ENCODE data around the gene ITGA5. TPM values are rescaled to one million over a fixed set of nuclear protein-coding genes. Genes with fewer than 3 reads are reported as not detected.

Gene ITGA5
- total RNA-seq, 1 donor from 2014 or later, result 29.2 TPM

- ATAC-seq, result peak; percentile 62
- peak; percentile 75 for DNase-seq (ENCODE audit: low spot score)
These were observed 6.3 kb downstream of the ITGA5 start for GRCh38 chr12:54412786-54413185.

- ATAC-seq (no peak), DNase-seq (ENCODE audit: low spot score) (no peak)
These were observed 6.7 kb downstream of the ITGA5 start for GRCh38 chr12:54412348-54412747.

GRCh38 chr12:54411391-54412241, 7.5 kb downstream of the ITGA5 start:
- DNase-seq (ENCODE audit: low spot score), result no peak
- no peak for ATAC-seq

GRCh38 chr12:54409267-54409666, 9.8 kb downstream of the ITGA5 start:
- ATAC-seq (no peak), DNase-seq (ENCODE audit: low spot score) (no peak)

- ATAC-seq (peak; percentile 12), DNase-seq (ENCODE audit: low spot score) (no peak)
These were observed 11.7 kb downstream of the ITGA5 start for GRCh38 chr12:54407183-54407905.

- ATAC-seq (no peak), DNase-seq (ENCODE audit: low spot score) (no peak)
These were observed 13.5 kb downstream of the ITGA5 start for GRCh38 chr12:54405573-54405972.

- no peak for DNase-seq (ENCODE audit: low spot score)
- ATAC-seq, result no peak
These were observed 14.0 kb downstream of the ITGA5 start for GRCh38 chr12:54405106-54405505.

- ATAC-seq, result peak; percentile 67
- no peak for DNase-seq (ENCODE audit: low spot score)
These were observed 14.7 kb downstream of the ITGA5 start for GRCh38 chr12:54404061-54405004.

GRCh38 chr12:54401119-54401518, 17.9 kb downstream of the ITGA5 start:
- DNase-seq (ENCODE audit: low spot score) (no peak), ATAC-seq (no peak)

GRCh38 chr12:54398995-54399793, 19.9 kb downstream of the ITGA5 start:
- ATAC-seq (peak; percentile 92), DNase-seq (ENCODE audit: low spot score) (peak; percentile 83)

- DNase-seq (ENCODE audit: low spot score) (no peak), ATAC-seq (no peak)
These were observed 20.8 kb downstream of the ITGA5 start for GRCh38 chr12:54398218-54398617.

GRCh38 chr12:54397157-54397556, 21.9 kb downstream of the ITGA5 start:
- DNase-seq (ENCODE audit: low spot score) (no peak), ATAC-seq (no peak)

GRCh38 chr12:54395545-54395944, 23.5 kb downstream of the ITGA5 start:
- ATAC-seq (no peak), DNase-seq (ENCODE audit: low spot score) (no peak)

GRCh38 chr12:54394986-54395385, 24.1 kb downstream of the ITGA5 start:
- DNase-seq (ENCODE audit: low spot score) (no peak), ATAC-seq (no peak)

GRCh38 chr12:54394281-54394719, 24.8 kb downstream of the ITGA5 start:
- ATAC-seq, result peak; percentile 60
- no peak for DNase-seq (ENCODE audit: low spot score)

- ATAC-seq (no peak), DNase-seq (ENCODE audit: low spot score) (no peak)
These were observed 25.3 kb downstream of the ITGA5 start for GRCh38 chr12:54393743-54394142.

- no peak for ATAC-seq
- no peak for DNase-seq (ENCODE audit: low spot score)
These were observed 25.9 kb downstream of the ITGA5 start for GRCh38 chr12:54393207-54393609.

- DNase-seq (ENCODE audit: low spot score) (no peak), ATAC-seq (no peak)
These were observed 26.4 kb downstream of the ITGA5 start for GRCh38 chr12:54392485-54393206.

Data from left lobe of liver (tissue), 2 donors.